HL-60/S4 treated with phorbol 12-myristate 13-acetate at 8.2 ng/mL for 4 days and 3 days (cell line): Measurements from ENCODE around the gene IQCE.
"Not testable (repeated sequence)": the region's sequence is repeated elsewhere in the genome, so short reads cannot be mapped to it uniquely, and the experiment has no call there.

ENCODE experiments used
- in situ Hi-C: fragments of 300-500 bp; cut with MboI; formaldehyde crosslinking; loops from 2 replicates; pipeline ENCODE4 v1.15.0; 2022; ENCODE audit warnings: low sequenced_read_pairs

The IQCE gene

DNA sequence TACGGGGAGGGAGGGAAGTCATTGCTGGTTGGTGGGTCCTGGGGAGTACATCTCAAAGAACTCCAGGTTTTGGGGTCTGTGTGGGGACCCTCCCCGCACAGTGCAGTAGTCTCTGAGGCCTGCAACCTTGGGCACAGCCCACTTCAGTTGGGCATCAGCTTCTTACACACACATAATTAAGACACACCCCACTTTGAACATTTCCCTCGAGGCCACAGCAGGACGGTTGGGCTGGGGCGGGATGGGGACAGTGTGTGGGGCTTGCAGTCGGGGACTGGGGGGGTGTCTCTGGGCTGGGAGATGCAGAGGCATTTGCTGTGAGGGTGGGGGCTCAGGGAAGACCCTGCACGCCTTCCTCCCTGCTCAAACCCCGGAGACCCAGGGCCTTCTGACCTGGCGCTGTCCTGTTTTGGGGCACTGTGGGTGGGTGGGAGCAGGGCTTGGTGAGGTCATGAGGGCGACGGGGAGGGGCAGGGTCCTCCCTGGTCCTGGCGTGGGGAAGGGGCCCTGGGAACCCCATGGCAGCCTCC, 38.0 kb upstream of the IQCE start:
- in situ Hi-C loops: no loop called here

DNA sequence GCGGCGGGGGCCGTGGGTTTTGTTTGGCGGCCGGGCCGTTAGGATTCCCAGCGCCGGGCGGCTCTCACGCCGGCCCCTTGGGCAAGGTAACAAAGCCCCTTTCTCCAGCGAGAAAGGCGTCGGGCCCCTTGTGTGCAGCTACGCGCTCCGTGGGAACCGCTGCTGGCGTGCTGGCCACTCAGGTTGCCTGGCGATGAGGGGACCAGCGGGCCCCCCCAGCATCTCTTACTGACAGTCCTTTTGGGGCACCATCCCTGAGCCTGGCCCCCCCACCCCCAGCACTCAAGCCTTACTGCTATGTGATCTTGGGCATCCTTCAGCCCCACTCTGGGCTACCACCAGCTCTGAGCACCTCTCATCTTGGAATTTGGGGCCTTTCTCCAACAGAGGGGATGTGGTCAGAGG, 37.4 kb upstream of the IQCE start:
- in situ Hi-C loops: no loop called here

DNA sequence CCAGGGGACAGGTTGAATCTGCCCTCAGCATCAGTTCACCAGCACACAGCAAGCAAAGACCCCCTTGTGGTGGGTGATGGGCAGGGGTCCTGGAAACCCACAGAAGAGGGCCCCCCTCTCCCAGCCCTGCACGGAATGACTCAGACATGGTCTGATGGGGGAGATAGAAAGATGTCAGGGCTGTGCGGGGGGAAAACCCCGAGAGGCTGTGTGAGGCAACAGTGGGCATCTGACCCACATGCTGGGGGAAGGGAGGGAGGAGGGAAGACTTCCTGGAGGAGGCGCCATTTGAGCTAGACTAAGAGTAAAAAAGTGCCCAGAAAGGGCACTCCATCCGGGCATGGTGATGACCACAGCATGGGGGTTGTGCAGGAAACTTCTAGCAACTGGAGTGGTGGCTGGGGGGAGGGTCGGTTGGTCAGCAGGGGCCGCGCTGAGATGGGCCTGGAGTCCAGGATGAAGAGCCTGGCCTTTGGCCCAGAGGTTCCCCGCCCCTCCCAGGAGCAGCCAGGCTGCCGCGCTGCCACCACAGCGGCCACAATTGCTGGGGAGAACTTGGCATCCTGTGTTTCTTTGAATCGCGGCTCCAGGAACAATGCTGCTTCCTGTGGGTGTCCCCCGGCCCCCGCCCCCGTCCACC, 36.7 kb upstream of the IQCE start:
- in situ Hi-C loops: no loop called here

DNA sequence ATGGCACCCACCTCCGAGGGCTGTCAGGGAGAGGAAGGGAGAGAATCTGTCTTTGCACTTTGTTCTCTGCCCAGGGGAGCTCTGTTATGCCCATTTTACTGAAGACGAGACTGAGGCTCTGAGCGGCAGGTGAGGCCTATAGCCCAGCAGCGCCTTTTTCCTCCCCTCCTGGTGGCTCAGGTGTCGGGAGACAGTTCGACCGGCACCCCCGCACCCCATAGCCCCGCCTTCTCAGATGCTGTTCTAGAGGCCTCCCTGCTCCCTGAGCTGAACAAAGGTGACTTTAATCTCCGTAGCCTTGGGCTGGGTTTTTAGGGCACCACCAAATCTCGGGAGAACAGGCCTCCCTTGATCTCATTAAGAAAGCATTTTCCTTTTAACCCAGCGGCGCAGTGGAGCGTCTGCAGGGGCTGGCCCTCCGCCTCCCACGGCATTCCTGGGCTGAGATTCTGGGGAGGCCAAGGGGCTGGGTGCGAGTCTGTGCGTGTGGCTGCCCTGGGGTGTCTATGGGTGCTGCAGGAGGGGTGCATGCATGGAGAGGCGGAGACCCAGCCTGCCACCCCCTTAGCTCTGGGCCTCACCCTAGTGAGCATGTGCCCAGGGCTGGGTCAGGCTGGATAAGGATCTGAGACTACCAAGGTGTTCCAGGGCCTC, 35.9 kb upstream of the IQCE start:
- in situ Hi-C loops: no loop called here

DNA sequence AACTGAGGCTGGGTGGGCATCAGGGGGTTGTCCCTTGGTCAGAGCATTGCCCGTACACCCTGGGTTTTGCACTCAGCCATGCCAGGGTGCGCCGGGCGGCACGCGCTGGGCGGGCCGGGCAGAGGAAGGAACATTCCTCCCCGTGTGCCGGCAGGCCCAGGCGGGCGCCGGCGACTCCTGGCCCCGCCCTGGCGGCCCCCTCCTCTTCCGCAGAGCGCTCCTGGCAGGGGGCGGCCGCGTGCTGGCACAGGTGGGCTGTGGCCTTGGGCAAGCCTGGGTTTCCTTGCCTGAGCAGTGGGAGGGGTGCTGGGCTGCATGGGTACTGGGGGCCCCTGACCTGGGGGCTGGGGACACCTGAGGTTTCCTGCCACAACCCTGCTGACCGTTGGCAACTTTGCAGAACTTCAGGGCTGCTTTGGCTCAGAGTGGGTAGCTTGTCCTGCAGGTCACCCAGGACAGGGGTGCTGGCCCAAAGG, 35.3 kb upstream of the IQCE start:
- in situ Hi-C loops: no loop called here

- in situ Hi-C loops: no loop called here
Measured at GRCh38 chr7:2523941-2524807, 34.6 kb upstream of the IQCE start.

DNA sequence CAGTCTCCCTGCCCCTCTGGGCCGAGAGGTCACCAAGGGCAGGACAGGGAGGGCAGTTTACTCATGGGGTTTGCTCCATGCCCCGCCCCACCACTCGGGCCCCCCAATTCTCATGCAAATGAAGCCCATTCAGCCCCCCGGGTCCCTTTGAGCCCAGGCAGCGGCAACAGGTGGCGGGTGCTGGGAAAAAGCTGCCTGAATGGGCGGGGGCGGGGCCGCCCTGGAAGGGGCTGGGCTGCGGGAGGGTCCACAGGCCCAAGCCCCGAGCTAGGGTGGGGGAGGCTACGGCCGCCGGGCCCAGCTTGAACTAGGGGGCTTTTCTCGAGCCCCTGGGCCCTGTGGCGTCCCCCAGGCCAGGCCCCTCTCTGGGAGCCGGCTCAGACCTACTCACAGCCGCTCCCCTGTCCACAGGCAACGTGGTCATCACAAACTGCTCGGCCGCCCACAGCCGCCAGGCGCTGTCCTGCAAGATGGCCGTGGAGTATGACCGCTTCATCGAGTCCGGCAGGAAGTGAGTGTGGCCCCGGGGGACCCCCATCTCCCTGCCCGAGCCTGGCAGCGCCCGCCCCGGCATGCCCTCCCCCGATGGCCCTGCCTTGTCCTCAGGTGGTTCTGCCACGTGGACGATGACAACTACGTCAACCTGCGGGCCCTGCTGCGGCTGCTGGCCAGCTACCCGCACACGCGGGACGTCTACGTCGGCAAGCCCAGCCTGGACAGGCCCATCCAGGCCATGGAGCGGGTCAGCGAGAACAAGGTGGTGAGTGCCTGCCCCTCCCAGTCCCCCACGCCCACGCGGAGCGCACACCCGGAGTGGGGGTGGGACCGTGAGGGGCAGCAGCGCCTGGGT, 33.7 kb upstream of the IQCE start:
- in situ Hi-C loops: no loop called here

DNA sequence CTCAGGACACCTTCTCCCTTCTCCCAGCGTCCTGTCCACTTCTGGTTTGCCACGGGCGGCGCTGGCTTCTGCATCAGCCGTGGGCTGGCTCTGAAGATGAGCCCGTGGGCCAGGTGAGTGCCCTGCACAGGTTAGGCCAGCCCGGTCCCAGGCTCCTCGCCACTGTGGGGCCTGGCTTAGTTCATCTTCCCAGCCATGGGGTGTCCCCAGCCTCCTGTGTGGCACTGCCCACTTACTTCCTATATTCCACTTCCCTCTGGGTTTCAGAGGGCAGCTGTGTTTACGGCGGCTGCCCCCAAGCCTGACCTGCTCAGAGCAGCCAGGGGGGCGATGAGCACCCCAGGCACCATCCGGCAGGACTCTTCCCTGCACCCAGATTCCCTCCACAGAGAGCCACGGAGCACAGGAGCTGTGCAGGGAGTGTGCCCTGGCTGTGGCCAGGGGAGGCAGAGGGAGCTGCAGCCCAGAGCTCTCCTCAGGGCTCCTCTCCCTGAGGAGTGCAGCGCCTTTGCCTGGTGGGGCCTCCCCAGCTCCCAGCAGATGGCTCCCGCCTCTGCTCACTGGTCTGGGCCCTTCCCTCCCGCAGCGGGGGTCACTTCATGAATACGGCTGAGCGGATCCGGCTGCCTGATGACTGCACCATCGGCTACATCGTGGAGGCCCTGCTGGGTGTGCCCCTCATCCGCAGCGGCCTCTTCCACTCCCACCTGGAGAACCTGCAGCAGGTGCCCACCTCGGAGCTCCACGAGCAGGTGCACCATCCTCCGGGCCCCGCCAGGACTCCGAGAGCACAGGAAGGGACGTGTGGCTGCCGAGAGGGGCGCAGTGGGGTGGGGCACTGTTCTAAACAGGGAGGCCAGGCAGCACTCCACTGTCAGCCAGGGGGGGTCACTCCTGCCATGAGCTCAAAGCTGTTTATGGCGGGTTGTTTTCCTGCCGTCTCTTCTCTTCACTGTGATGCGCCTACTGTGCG, 32.8 kb upstream of the IQCE start:
- in situ Hi-C loops: no loop called here

GRCh38 chr7:2526659-2527504, 31.9 kb upstream of the IQCE start:
- in situ Hi-C loops: no loop called here

GRCh38 chr7:2527505-2528467, 31.0 kb upstream of the IQCE start:
- in situ Hi-C loops: no loop called here

GRCh38 chr7:2528481-2529095, 30.2 kb upstream of the IQCE start:
- in situ Hi-C loops: no loop called here

DNA sequence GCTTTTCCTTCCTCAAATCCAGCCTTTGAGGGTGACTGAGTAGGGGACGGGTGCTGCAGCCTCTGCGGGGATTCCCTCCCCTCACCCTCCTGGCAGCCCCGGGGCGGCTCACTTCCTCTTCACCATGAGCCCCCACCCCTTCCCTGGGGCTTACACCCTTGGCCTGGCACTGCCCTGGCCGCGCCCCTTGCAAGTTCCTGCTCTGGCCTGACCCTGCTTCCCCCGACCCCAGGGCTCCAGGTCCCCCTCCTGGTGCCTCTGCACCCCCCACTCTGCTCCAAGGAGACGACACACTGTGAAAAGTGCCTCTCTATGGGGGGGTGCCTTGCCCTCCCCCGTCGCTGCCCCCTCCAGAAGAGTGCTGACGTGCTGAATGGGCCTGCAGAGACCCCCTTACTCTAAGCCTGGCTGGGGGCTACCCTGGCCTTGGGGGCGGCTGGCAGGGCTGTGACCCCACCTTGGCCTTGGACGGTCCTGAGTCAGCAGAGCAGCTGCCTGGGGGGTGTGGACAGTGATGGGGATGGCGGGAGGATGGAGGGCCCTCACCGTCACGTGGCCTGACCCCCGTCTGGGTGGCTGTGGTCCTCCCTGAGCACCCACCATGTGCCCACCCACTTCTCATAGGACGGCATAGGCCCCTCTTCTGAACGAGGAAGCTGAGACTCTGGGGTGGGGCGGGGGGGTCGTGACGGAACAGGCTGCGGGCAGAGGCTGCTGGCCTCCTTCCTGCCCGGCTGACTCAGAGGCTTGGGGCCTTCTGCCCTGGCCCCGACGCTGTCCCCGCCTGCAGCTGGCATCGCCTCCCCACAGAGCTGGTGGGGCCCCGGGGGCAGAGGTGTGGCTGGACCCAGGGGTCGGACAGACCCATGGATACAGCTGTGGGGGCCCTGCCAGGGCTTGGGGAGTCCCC, 29.4 kb upstream of the IQCE start:
- in situ Hi-C loops: no loop called here

- in situ Hi-C loops: no loop called here
Measured at GRCh38 chr7:2530071-2530987, 28.4 kb upstream of the IQCE start.

GRCh38 chr7:2530994-2531795, 27.6 kb upstream of the IQCE start:
- in situ Hi-C loops: not testable (repeated sequence)
